Posterior vena cava (tissue), 2 donors: ENCODE measurements around the gene NDC80. TPM values are rescaled to one million over a fixed set of nuclear protein-coding genes. Genes with fewer than 3 reads are reported as not detected.

Source experiments
- DNase-seq: peaks from one replicate; pipeline ENCODE4 v3.0.0-alpha.2; 2020; ENCODE audit warnings: low spot score
- intact Hi-C, 2 donors: fragments of 100-400 bp; cut with DNase I; formaldehyde crosslinking; loops; one replicate each; pipeline versions ENCODE4 v1.14.1 to v1.14.2; 2022 to 2023
- total RNA-seq, 2 donors: library from RNA; stranded (reverse); fragmentation: NEBNext Ultra II Directional; extraction: Animal tissue kit (Norgen Biotek cat#: 25700); gene quantifications; one replicate each; pipeline ENCODE4 v1.2.1, GENCODE V29; 2021
- donor health status: DM: yes; HTN: yes; CAD: no.
- donor health status: DM: yes; HTN: yes; CAD: no.

The NDC80 gene
- total RNA-seq, 2 donors from 2014 or later = 0.48 to 1.4 TPM

DNA sequence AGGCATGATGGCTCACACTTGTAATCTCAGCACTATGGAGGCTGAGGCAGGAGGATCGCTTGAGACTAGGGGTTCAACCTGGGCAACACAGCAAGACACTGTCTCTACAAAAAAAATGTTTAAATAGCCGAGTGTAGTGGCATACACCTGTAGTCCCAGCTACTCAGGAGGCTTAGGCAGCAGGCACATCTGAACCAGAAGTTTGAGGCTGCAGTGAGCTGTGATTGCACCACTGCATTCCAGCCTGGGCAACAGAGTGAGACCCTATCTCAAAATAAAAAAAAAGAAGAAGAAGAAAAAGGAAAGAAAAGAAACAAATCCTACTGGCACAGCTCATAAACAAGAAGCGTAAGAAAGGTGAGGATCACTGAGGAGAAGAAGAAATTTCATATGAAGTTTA lies 19.9 kb upstream of the NDC80 start:
- intact Hi-C loops = no loop called here

GRCh38 chr18:2554696-2555095 lies 16.7 kb upstream of the NDC80 start:
- intact Hi-C loops = no loop called here
- no peak for DNase-seq

More for the DNA sequence above, 19.9 kb upstream of the NDC80 start:
- DNase-seq = no peak

DNA sequence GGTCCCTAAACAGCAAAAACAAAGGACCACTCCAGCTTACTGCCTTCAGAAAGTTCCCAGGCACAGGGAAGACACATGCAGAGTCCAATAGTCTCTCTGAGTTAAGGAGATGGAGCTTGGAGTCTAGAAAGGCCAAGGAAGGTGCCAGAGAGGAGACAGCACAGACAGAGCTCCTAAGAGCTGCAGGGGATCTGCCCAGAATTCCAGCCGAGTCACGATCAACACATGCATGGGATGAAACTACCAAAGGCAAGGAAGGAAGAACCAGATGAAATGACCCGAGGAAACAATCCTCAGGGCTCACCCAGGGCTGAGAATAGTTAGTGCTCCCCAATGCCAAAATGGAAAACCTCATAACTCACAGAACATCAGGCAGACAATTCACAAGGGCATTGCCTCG lies 15.5 kb upstream of the NDC80 start:
- DNase-seq = no peak
- intact Hi-C loops = no loop called here

GRCh38 chr18:2557536-2557935 lies 13.8 kb upstream of the NDC80 start:
- intact Hi-C loops = no loop called here
- no peak for DNase-seq

- DNase-seq = no peak
Measured at GRCh38 chr18:2559249-2559648, 12.1 kb upstream of the NDC80 start.

GRCh38 chr18:2564373-2564772 lies 7.0 kb upstream of the NDC80 start:
- no peak for DNase-seq
- intact Hi-C loops = no loop called here

More at GRCh38 chr18:2559249-2559648, 12.1 kb upstream of the NDC80 start:
- intact Hi-C loops = no loop called here

DNA sequence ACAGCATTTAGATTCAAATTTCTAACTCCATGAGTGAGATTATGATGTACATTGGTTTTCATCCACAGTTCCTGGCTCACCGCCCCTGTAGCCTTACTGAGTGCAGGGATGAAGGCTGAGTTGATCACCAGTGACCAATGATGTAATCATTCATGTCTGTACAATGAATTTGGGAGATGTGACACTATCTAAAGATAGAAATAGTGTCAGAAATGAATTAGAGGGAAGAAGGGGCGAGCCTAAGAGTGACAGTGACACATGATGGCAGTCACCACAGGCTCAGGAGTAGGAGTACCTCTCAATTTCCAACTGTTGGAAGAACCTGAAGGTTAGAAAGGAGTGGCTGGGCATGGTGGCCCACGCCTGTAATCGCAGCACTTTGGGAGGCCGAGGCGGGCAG lies 3.2 kb upstream of the NDC80 start:
- DNase-seq = no peak
- intact Hi-C loops = no loop called here

- intact Hi-C loops = no loop called here
- DNase-seq = no peak
Measured at GRCh38 chr18:2568605-2569004, 2.8 kb upstream of the NDC80 start.

DNA sequence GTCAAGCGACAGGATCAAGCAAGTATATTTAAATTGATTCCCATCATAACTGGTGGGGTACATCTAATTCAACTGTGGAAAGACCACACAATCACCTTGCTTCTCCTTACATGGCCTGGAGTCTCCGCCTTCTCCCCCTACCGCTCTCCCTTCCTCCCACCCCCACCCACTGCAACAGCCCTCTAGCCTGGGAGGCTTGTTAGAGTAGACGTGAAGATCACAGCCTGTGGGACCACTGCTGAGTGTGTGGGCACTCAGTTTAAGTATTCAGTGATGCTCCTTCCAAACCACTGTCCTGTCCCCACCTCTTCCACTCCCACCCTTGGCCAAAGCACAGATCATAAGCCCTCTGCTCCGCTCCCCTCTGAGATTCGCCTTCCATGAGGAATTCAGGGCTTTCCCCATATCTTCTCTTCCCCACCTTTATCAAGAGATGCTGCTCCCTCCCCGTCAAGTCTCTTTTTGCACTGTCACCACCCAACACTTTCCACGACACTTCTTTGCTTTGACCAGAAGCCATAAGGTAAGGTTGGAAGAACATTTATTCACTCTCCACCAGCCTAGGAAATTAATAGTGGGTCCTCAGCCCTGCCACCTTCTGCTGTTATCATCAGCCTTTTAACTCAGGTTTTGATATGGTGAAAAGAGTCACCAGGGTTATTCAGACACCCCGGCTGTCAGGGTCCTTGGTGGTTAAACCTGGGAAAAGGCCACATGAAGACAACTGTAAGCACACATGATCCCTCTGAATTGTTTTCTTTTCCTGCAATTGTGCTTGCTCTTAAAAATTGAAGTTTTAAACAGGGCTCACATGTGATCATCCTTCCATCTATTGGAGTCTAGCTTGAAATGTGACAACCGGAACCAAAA lies 1.8 kb upstream of the NDC80 start:
- intact Hi-C loops = loop anchor here in 1 of 2 donors (2.0 kb wide), 1 partner anchor 87 kb away; no protein-coding TSS in a partner anchor
- no peak for DNase-seq

DNA sequence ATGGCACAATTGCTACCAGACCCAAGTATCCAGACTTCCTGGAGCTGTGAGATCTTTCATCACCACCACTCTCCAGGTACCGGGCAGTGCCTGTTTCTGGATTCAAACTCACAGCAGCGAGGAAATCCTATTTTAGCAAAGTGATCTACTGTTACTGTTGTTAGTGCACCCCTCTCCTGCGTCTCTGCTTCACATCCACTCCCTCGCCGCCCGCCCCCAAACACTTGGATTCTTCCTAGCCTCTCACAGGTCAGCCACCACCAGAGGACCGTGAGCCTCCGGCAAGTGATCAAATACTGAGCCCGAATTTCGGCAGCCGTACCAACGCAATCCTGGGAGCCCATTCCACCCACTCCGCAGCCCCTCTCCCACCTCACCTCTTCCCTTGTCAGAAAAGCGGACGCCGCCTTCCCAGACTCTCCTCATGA lies 571 bp upstream of the NDC80 start:
- intact Hi-C loops = loop anchor here in 1 of 2 donors (2.0 kb wide), 1 partner anchor 86 kb away; no protein-coding TSS in a partner anchor
- DNase-seq = peak; percentile 92

DNA sequence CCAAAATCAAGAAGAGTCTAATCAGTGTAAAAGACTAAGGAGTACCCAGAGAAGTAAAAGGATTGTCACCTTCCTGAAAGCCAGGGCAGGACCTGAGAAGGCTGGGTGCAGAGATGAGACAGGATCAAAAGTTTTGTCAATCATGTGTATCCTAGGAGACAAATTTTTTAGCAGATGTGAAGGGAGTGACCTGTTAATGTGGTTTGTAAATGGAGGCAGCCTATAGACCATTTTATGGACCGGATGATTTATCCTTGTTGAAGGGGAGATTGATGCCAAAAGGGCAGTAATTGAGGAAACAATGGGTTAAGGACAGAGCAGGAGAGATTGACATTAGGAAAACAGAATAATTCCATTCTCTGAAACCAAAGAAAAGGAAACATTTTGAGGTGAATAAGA lies 813 bp downstream of the NDC80 start:
- DNase-seq = no peak
- intact Hi-C loops = no loop called here

- intact Hi-C loops = no loop called here
- DNase-seq = no peak
Measured at GRCh38 chr18:2572892-2573291, 1.5 kb downstream of the NDC80 start.

DNA sequence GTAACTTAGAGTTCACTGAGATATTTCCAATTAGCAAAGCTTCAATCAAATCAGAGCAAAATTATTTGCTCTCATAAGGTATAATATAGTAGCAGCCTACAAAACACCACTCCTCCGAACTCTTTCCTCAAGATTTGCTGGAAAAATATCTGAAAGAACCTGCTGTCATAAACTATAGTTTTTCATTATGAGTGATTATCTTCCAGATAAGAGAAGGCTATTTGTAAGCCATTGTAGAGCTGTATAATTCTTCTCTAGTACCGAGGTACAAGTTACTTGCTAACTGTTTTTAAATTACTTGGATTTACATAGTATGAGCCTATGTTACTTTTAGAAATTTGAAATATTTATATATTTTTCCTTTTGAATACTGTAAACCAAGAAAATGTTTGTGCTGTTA lies 2.1 kb downstream of the NDC80 start:
- no peak for DNase-seq
- intact Hi-C loops = no loop called here

DNA sequence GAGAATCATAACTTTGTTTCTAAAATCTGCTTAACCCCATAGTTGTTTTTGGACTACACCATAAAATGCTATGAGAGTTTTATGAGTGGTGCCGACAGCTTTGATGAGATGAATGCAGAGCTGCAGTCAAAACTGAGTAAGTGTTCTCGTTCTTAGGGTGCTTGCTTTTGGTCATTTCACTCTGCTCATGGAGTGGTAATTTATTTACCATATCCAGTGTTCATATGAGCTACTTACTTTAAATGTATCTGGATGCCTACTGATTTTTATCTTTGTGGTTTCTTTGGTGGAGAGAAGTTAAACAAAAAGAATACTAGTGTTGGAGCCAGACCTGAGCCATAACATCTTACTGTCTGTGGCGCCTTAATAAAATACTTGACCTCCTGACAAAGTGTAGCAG lies 16.4 kb downstream of the NDC80 start:
- intact Hi-C loops = no loop called here
- no peak for DNase-seq

DNA sequence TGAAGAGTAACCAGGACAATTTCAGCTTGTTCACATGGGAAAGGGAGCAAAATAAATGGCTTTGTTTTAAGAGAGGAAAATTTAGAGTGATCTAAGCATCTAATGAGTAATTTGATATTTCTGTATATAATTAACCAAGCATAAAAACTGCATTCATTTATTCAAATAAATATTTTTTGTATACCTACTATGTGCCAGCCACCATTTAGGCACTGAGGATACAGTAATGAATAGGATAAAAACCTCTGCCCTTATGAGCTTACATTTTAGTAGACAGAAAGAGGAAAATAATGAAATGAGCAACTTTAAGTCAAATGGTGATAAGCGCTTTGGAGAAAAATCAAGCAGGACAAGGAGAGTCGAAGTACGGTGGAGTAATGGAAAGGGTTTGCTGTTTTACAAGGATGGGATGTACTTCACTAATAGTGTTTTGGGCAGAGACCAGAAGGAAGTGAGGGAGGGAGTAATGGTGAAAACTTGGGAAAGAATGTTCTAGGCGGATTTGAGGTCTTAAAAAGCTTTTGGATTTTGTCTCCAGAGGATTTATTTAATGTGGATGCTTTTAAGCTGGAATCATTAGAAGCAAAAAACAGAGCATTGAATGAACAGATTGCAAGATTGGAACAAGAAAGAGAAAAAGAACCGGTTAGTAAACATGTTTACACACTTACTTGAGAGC lies 17.4 kb downstream of the NDC80 start:
- DNase-seq = no peak
- intact Hi-C loops = no loop called here

GRCh38 chr18:2589345-2590068 lies 18.1 kb downstream of the NDC80 start:
- intact Hi-C loops = no loop called here

DNA sequence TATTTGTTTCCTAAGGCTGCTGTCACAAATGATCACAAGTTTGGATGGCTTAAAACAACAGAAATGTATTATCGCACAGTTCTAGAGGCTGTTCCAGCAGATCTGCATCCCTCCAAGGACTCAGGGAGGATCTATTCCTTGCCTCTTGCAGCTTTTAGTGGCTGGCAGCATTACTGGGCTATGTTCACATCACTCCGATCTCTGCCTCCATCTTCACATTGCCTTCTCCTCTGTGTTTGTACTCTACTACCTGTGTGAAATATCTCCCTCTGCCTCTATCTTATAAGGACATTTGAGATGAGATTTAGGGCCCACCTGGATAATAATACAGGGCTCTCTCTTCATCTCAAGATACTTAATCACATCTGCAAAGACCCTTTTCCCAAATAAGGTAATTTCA lies 18.9 kb downstream of the NDC80 start:
- no peak for DNase-seq
- intact Hi-C loops = no loop called here

More at GRCh38 chr18:2589345-2590068, 18.1 kb downstream of the NDC80 start:
- no peak for DNase-seq

- intact Hi-C loops = no loop called here
- no peak for DNase-seq
Measured at GRCh38 chr18:2597639-2598038, 26.3 kb downstream of the NDC80 start.

GRCh38 chr18:2602844-2603243 lies 31.5 kb downstream of the NDC80 start:
- intact Hi-C loops = no loop called here

GRCh38 chr18:2606335-2606734 lies 35.0 kb downstream of the NDC80 start:
- intact Hi-C loops = no loop called here
- no peak for DNase-seq

More at GRCh38 chr18:2602844-2603243, 31.5 kb downstream of the NDC80 start:
- DNase-seq = no peak
